OCI-LY7 (cell line): ENCODE measurements around the gene MILR1. TPM values are rescaled to one million over a fixed set of nuclear protein-coding genes. Genes with fewer than 3 reads are reported as not detected.

Source experiments
- BruUV-seq: library from RNA; stranded (reverse); fragments of 400-500 nt; replicated peaks from 2 replicates; lab custom pipeline; 2021; lab: Mats Ljungman, UMichigan
- CTCF ChIA-PET: fragments of 300-600 bp; sonication (Branson Sonifier 250); formaldehyde crosslinking; loops from one replicate; lab custom pipeline; 2022; ENCODE audit warnings: antibody characterized with exemption; ENCODE audit not compliant: unreplicated experiment; lab: Charles Lee
- POLR2A ChIA-PET: fragments of 300-600 bp; sonication (Branson Sonifier 250); formaldehyde crosslinking; loops from one replicate; lab custom pipeline; 2022; ENCODE audit warnings: antibody characterized with exemption; lab: Charles Lee
- DNase-seq: peaks from one replicate; pipeline ENCODE4 v3.0.0-alpha.2; 2015; ENCODE audit warnings: low spot score
- H2AFZ ChIP-seq: fragments of 200-600 bp; sonication (generic), shearing (Covaris generic); 2 replicates; pipeline ENCODE4 v1.6.1; 2014; ENCODE audit warnings: mild to moderate bottlenecking, antibody characterized with exemption, low read length, moderate library complexity
- H3K27ac ChIP-seq: fragments of 200-600 bp; sonication (generic); 2 replicates; pipeline ENCODE4 v1.5.1; 2014; ENCODE audit warnings: mixed run types, low read depth, mild to moderate bottlenecking, moderate library complexity, low read length, inconsistent platforms; ENCODE audit not compliant: poor library complexity, severe bottlenecking
- H3K36me3 ChIP-seq: fragments of 200-600 bp; sonication (generic); 2 replicates; pipeline ENCODE4 v1.6.1; 2014; ENCODE audit warnings: mild to moderate bottlenecking, antibody characterized with exemption, low read length, moderate library complexity, mixed read lengths; ENCODE audit not compliant: insufficient read depth
- H3K4me1 ChIP-seq: fragments of 200-600 bp; sonication (generic); 2 replicates; pipeline ENCODE4 v1.5.1; 2014; ENCODE audit warnings: mild to moderate bottlenecking, low read length; ENCODE audit not compliant: insufficient read depth, poor library complexity, severe bottlenecking
- H3K4me2 ChIP-seq: fragments of 200-600 bp; sonication (generic); 2 replicates; pipeline ENCODE4 v1.6.1; 2014; ENCODE audit warnings: mild to moderate bottlenecking, low read length
- H3K4me3 ChIP-seq: fragments of 200-600 bp; sonication (generic); 2 replicates; pipeline ENCODE4 v1.5.1; 2014; ENCODE audit warnings: mild to moderate bottlenecking, low read depth, low read length; ENCODE audit not compliant: poor library complexity, severe bottlenecking
- H3K79me2 ChIP-seq: fragments of 200-600 bp; sonication (generic); 2 replicates; pipeline ENCODE4 v1.6.1; 2016; ENCODE audit warnings: low read depth, mild to moderate bottlenecking, low read length, moderate library complexity, mixed read lengths; ENCODE audit not compliant: insufficient read depth
- H3K9me2 ChIP-seq: fragments of 200-600 bp; sonication (generic); 2 replicates; pipeline ENCODE4 v1.6.1; 2016; ENCODE audit warnings: mild to moderate bottlenecking, low read length, mixed read lengths; ENCODE audit not compliant: insufficient read depth
- H3K9me3 ChIP-seq: fragments of 200-600 bp; sonication (generic); 2 replicates; pipeline ENCODE4 v1.6.1; 2014; ENCODE audit warnings: mild to moderate bottlenecking, mixed run types, low read length, mixed read lengths
- H4K20me1 ChIP-seq: fragments of 200-600 bp; sonication (generic); 2 replicates; pipeline ENCODE4 v1.6.1; 2014; ENCODE audit warnings: mild to moderate bottlenecking, antibody characterized with exemption, low read length, moderate library complexity, mixed read lengths; ENCODE audit not compliant: insufficient read depth
- EZH2phosphoT487 ChIP-seq: fragments of 200-600 bp; sonication (generic); IDR thresholded peaks from 2 replicates; pipeline ENCODE4 v1.6.1; 2018; ENCODE audit warnings: low read depth, borderline replicate concordance, mild to moderate bottlenecking, mixed run types, antibody characterized with exemption, low read length, moderate library complexity, mixed read lengths
- intact Hi-C: fragments of 100-400 bp; cut with micrococcal nuclease; formaldehyde crosslinking; loops from one replicate; pipeline ENCODE4 v1.10.0; 2022; ENCODE audit not compliant: unreplicated experiment
- total RNA-seq, 2 experiments: library from RNA; depleted of rRNA in 1 of 2; stranded (reverse); fragments of >200 nt in 1 of 2; shearing (Covaris generic) in 1 of 2; gene quantifications; 2 replicates each; pipeline ENCODE4 v1.2.3, GENCODE V29; 2014 to 2022
- TF ChIP-seq, protein P1 (sequence below): fragments of 200-600 bp; sonication (generic); conservative IDR thresholded peaks from 2 replicates; pipeline ENCODE4 v1.5.1; 2014; ENCODE audit warnings: mild to moderate bottlenecking, antibody characterized with exemption, low read length, moderate library complexity, mixed read lengths

Gene MILR1
- total RNA-seq, 2 experiments from 2014 or later, result 68.7 to 101 TPM

DNA sequence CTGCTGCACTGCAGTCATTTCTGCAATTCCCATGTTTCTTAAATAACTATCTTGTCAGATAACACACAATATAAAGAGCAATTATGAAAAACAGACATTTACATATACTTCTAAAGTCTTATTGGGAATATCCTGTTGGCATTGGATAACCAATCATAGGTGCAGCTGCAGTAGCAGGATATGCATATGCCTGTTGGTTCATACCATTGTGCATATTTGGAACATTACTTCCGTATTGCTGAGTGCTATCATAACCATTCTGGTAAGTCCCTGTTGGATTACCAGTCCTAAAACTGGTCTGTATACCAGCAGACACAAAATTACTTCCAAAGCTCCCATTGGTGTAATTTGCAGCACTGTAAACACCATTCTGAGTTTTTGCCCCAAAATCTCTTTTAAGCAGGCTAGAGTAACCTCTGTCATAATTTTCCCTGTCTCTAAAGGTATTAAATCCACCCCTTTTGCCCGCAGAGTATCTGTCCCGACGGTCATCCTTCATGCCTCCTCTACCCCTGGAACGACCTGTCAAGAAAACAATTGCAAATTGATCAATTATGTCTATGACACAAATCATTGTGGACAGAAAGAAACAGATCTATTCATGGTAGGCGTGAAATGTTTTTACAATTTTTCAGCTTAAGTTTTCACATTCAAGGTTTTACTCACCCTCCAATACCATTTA, 51.0 kb downstream of the MILR1 start:
- H3K27ac ChIP-seq, result peak overlapping the region; percentile 26
- BruUV-seq, result TSS peak; percentile 13
- H3K9me3 ChIP-seq, result no peaks in the 10 kb centered on the region
- peak overlapping the region; percentile 76 for H3K4me2 ChIP-seq
- H3K4me1 ChIP-seq, result peaks cover 72% of the 10 kb centered on the region
- peaks cover 52% of the 10 kb centered on the region for H4K20me1 ChIP-seq
- peak; percentile 31 for DNase-seq
- H3K9me2 ChIP-seq, result no peaks in the 10 kb centered on the region
- intact Hi-C loops, result loop anchor here (5.0 kb wide), 1 partner anchor 573 kb away; no protein-coding TSS in a partner anchor
- H3K4me3 ChIP-seq, result no peak overlapping the region
- no peak overlapping the region for H2AFZ ChIP-seq
- peaks cover 80% of the 10 kb centered on the region for H3K79me2 ChIP-seq
- ChIA-PET POLR2A (interaction anchor here (0.7 kb wide), 1 partner anchor 9 kb away, joined by 3 read pairs; no protein-coding TSS in a partner anchor), CTCF (no interaction called here)
- TF ChIP-seq EZH2phosphoT487, result no peak
- TF ChIP-seq, protein P1, sequence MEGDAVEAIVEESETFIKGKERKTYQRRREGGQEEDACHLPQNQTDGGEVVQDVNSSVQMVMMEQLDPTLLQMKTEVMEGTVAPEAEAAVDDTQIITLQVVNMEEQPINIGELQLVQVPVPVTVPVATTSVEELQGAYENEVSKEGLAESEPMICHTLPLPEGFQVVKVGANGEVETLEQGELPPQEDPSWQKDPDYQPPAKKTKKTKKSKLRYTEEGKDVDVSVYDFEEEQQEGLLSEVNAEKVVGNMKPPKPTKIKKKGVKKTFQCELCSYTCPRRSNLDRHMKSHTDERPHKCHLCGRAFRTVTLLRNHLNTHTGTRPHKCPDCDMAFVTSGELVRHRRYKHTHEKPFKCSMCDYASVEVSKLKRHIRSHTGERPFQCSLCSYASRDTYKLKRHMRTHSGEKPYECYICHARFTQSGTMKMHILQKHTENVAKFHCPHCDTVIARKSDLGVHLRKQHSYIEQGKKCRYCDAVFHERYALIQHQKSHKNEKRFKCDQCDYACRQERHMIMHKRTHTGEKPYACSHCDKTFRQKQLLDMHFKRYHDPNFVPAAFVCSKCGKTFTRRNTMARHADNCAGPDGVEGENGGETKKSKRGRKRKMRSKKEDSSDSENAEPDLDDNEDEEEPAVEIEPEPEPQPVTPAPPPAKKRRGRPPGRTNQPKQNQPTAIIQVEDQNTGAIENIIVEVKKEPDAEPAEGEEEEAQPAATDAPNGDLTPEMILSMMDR, result no peak
- H3K36me3 ChIP-seq, result peaks cover 76% of the 10 kb centered on the region

DNA sequence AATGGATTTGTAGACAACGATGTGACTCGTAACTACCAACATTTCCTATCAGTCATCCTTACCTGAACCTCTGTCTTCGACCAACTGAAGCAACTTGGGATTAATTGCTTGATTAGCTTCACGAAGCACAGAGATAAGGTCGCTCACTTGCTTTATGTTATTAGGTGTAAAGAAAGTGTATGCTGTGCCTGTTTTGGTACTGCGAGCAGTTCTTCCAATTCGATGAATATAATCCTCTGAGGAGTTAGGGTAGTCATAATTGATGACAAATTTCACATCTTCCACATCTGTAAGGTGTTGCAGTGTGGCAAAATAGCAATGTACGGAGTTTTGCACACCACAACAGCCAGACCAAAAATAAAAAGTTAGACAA, 51.6 kb downstream of the MILR1 start:
- peaks cover 55% of the 10 kb centered on the region for H4K20me1 ChIP-seq
- BruUV-seq, result no TSS peak
- peaks cover 81% of the 10 kb centered on the region for H3K36me3 ChIP-seq
- TF ChIP-seq EZH2phosphoT487, result no peak
- TF ChIP-seq, protein P1, result no peak
- H3K4me3 ChIP-seq, result no peak overlapping the region
- POLR2A ChIA-PET, result interaction anchor here (0.7 kb wide), 1 partner anchor 10 kb away, joined by 3 read pairs; no protein-coding TSS in a partner anchor
- H3K4me2 ChIP-seq, result 0 out of 2 replicates have a peak overlapping the region, but pooled peaks have one; percentile 76
- H3K79me2 ChIP-seq, result peaks cover 80% of the 10 kb centered on the region
- peaks cover 72% of the 10 kb centered on the region for H3K4me1 ChIP-seq
- peak overlapping the region; percentile 26 for H3K27ac ChIP-seq
- no peak for DNase-seq
- CTCF ChIA-PET, result no interaction called here
- intact Hi-C loops, result no loop called here
- H2AFZ ChIP-seq, result no peak overlapping the region
- no peaks in the 10 kb centered on the region for H3K9me3 ChIP-seq
- no peaks in the 10 kb centered on the region for H3K9me2 ChIP-seq
